Fibroblast of peridontal ligament (primary cell): Measurements from ENCODE around the gene ZNF716.
"Not testable (repeated sequence)": the region's sequence is repeated elsewhere in the genome, so short reads cannot be mapped to it uniquely, and the experiment has no call there.

Experiments
- DNase-seq: peaks from one replicate; pipeline ENCODE4 v3.0.0-alpha.2; 2010; ENCODE audit errors: extremely low read depth

Gene ZNF716

GRCh38 chr7:57449904-57450303, at the start of gene ZNF716:
Gene ZNF716 (plus strand): TSS chr7:57450177. CDS start chr7:57450289, 112 bp downstream.
- no peak for DNase-seq

DNA sequence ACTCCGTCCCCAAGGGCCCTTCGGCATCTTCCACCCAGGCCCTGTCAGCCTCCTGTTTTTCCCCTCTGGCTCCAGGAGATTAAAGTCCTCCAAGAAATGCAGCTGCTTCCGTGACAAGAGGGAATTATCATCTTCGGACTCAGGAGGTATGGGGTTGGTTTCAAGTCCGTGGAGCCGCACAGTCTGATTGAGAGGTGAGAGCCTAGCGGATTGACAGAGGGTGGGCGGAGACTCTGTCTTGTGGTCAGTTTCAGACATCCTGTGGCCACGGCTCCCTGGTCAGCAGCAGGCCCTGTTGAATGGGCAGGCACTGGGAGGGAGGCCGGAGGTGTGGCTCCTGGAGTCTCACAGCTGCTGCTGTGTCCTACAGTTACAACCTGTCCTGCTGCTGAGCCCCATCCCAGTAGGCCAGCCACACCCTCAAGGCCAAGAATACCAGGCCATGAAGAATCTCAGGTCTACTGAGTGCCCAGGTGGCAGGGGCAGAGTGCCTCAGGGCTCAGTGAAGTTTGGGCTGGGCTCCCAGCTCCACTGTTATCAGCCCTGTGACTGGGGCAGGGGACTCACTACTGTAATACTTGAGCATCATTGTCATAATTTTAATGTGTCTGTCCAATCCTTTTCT, 49.3 kb upstream of the ZNF716 start:
- no peak for DNase-seq

- DNase-seq: not testable (repeated sequence)
Measured at GRCh38 chr7:57403051-57403450, 46.9 kb upstream of the ZNF716 start.

DNA sequence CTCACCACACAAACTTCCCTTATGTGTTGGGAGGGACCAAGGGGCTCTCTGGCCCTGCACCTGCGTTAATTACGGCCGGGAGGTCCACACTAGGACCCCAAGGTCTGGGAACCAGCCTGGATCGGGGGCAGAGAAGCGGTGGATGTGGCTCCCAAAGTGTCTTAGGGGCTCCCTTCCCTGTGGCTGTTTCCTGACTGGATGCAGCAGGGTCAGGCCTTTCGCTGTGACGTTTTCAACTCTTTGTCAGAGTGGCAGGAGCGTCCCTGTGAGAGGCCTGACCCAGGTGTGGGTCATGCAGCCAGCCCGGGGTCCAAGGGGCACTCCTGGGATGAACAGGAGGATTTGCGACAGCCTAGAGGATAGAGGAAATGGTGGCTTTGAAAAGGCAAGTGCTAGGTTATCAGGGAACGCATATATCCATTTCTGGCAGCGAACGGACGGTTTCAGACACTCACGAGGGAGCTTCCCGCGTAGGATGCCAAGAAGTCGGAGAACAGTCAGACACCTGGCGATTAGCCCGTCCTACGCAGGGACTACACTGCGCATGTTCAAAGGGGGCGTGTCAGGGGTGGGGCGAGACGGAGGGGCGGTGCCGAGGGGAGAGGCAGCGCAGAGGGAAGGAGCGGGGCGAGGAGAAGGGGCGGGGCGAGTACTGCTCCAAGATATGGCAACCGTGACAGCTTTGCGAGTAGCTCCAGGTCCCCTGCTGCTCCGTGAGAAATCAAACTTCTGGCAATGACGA, 46.2 kb upstream of the ZNF716 start:
- DNase-seq: no peak

- DNase-seq: no peak
Measured at GRCh38 chr7:57404343-57404966, 45.5 kb upstream of the ZNF716 start.

DNA sequence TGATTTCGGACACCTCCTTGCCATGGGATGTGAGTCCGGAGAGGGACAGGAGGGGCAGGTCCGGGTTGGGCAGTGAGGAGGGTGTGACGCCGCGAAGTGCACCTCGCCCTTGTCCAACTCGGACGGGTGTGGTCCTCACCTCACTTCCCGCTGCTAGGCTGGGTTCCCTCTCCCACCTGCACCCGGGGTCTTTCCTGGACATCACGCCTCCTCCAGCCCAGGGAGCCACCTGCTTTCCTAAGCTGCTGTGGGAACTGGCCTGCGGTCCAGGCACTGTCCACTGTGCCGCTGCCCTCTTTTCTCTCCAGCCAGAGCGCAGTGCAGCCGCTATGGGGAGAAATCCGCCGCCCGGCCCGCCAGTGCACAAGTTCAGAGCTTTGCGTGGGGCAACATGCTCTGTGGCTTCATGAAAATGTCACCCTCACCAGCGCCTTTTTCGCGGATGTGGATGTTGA, 45.0 kb upstream of the ZNF716 start:
- DNase-seq: no peak

- no peak for DNase-seq
Measured at GRCh38 chr7:57407125-57407524, 42.9 kb upstream of the ZNF716 start.

GRCh38 chr7:57412168-57412567, 37.8 kb upstream of the ZNF716 start:
- no peak for DNase-seq

- DNase-seq: no peak
Measured at GRCh38 chr7:57412618-57413017, 37.4 kb upstream of the ZNF716 start.

GRCh38 chr7:57413529-57414398, 36.2 kb upstream of the ZNF716 start:
- no peak for DNase-seq

- no peak for DNase-seq
Measured at GRCh38 chr7:57414415-57414814, 35.6 kb upstream of the ZNF716 start.

GRCh38 chr7:57414852-57415251, 35.1 kb upstream of the ZNF716 start:
- DNase-seq: no peak

GRCh38 chr7:57415326-57415725, 34.7 kb upstream of the ZNF716 start:
- DNase-seq: no peak

DNA sequence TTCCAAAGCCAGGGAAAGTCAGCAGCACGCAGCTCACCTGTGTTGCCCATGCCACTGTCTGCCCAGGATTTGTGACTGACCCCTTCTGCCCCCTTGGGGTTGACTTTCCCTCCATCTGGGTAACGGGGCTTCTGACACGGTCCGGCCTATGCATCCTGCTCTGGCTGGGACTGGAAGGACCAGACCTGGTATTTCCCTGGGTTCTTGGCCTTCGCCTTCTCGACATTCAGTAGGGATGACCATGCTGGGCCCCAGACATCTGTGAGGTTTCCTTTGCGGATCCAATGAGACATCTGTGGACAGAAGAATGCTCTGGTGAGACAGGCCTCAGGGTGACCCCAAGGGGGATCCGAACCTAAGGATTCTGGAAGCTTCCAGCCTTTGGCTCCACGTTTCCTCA, 34.2 kb upstream of the ZNF716 start:
- DNase-seq: no peak

DNA sequence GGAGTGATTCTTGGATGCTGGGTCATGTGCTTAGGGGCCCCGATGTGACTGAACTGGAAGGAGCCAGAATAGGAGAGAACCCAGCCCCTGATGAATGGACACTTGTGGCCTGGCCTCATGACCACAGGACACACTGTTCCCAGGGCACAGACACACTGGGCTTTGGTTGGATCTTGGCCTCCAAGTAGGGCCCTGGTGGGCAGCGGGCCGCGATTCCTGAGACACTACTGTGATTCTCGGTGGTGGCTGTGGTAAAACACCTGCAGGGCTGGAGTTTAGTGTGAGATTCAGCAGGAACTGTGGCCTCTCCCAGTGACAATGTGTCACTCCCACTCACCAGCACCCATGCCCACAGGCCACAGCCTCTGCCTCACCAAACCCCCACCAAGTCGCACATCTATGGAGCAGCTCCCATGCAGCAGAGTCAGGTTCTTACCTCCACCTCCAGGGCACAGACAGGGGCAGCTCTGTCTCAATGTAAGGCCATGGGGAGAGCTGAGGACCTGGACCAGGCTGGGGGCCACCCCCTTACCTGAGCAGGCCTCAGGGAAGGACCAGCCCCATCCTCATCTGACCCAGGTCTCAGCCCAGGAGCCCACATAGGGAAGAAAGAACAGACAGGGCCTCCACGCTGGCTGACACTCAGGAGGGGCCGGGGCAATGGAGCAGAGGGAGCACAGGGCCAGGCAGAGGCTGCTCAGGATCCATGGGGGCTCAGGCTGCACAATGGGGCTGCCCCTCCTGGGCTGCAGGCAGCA, 33.2 kb upstream of the ZNF716 start:
- no peak for DNase-seq

DNA sequence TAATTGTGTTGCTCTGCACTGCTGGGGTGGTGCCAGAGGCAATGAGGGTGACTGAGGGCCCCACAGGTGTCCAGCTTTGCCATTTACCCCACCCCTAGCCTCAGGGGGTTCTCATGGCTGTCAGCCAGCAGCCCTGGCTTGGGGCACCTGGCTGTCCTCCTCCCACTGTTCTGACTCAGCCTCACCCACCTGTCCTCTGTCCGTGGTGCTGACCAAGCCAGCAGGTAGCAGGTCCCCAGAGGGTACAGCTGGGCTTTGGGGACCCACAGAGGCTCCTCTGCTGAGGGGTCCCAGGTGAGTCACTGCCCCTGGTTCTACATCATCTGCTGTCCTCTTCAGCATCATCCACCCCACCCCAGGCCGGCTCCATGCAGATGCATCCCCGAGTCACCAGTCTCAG, 32.2 kb upstream of the ZNF716 start:
- DNase-seq: no peak

DNA sequence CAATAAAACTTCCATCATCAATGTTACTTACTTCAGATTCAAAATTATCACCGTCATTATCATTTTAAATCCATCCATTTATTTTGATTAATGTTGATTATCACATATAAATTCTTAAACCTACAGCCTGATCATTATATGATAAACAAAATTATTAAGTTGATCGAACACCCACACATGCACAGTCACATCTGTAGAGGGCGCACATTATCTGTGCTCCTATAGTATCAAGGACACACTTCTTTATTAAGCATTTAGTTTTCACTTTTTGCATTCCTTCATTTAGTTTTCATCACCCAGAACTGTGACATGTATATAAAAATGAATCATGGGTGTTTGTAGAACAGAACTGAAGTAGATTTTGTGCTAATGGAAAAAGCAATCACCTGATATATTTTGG, 26.2 kb upstream of the ZNF716 start:
- no peak for DNase-seq

DNA sequence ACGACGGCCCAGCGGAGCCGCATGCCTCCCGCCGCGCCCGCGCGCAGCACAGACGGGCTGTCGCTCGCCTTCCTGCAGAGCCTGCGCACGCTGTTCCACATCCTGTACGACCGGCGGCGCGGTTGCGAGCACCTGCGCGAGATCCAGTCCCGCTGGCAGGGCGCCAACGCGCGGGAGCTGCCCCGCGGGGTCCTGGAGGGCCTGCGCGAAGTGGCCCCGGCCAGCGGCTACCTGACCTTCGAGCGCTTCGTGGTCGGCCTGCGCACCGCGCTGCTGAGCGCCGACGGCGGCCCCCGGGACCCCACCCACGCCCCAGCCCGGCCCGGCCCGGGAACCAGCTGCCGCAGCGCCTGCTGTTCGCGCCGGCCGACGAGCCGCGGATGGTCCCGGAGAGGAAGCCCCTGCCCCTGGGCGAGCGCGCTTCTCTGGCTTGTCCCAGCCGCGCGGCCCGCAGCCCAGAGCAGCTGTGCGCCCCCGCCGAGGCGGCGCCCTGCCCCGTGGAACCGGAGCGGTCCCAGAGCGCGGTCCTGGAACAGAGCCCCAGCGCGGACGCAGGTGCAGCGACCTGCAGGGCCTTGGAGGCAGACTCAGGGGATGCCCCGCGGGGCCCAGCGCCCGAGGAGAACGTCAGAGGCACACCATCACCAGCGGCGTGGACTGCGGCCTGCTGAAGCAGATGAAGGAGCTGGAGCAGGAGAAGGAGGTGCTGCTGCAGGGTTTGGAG, 25.3 kb upstream of the ZNF716 start:
- no peak for DNase-seq

GRCh38 chr7:57425239-57425944, 24.6 kb upstream of the ZNF716 start:
- DNase-seq: no peak
